Lung (tissue), 12 donors: Measurements from ENCODE around the gene RASGRF2. TPM values are rescaled to one million over a fixed set of nuclear protein-coding genes. Genes with fewer than 3 reads are reported as not detected.

Experiments used
- ATAC-seq: fragments of 200-7000 bp; cut with Tn5 transposase; one replicate; pipeline ENCODE4 v1.9.1; 2020; ENCODE audit warnings: moderate number of reproducible peaks; ENCODE audit not compliant: insufficient read depth, low FRiP score
- DNase-seq, 3 donors: peaks; one replicate each; pipeline ENCODE4 v3.0.0-alpha.2; 2013 to 2017
- H3K27ac ChIP-seq, 2 donors: one replicate each; pipeline ENCODE4 v1.5.1; 2013; ENCODE audit warnings: mild to moderate bottlenecking in 2 of 2, moderate library complexity in 2 of 2, control low read depth in 1 of 2, inconsistent platforms in 1 of 2, low read depth in 1 of 2, low read length in 1 of 2
- H3K27me3 ChIP-seq, 3 donors: one replicate each; pipeline ENCODE4 v1.5.1; 2013; ENCODE audit warnings: low read length in 2 of 3; ENCODE audit not compliant: control insufficient read depth in 3 of 3, insufficient read depth in 3 of 3
- H3K36me3 ChIP-seq, 4 donors: one replicate each; pipeline ENCODE4 v1.5.1; 2013; ENCODE audit warnings: low read length in 4 of 4, mild to moderate bottlenecking in 1 of 4, moderate library complexity in 1 of 4; ENCODE audit not compliant: control insufficient read depth in 4 of 4, insufficient read depth in 4 of 4
- H3K4me1 ChIP-seq, 5 donors: one replicate each; pipeline ENCODE4 v1.5.1; 2013; ENCODE audit warnings: low read length in 5 of 5, mild to moderate bottlenecking in 2 of 5, moderate library complexity in 1 of 5; ENCODE audit not compliant: control insufficient read depth in 5 of 5, insufficient read depth in 5 of 5
- H3K4me3 ChIP-seq: one replicate; pipeline ENCODE4 v1.5.1; 2013; ENCODE audit warnings: mild to moderate bottlenecking, control low read depth, moderate library complexity
- H3K9ac ChIP-seq, 2 donors: one replicate each; pipeline ENCODE4 v1.5.1; 2013; ENCODE audit warnings: low read length in 2 of 2, control low read depth in 1 of 2; ENCODE audit not compliant: insufficient read depth in 1 of 2
- H3K9me3 ChIP-seq, 4 donors: one replicate each; pipeline ENCODE4 v1.5.1; 2013; ENCODE audit warnings: low read length in 3 of 4, mild to moderate bottlenecking in 1 of 4, moderate library complexity in 1 of 4; ENCODE audit not compliant: control insufficient read depth in 4 of 4, insufficient read depth in 3 of 4
- WGBS, 2 donors: extraction: QIAGEN DNeasy Blood & Tissue Kit; methylation state at CpG; one replicate each; pipeline ENCODE4 v1.1.7; 2013; 5-methylcytosine and 5-hydroxymethylcytosine counted together
- polyA plus RNA-seq, 2 donors: library from polyadenylated mRNA; stranded (reverse); fragments of 200-250 nt; gene quantifications; one replicate each; pipeline ENCODE4 v1.2.1, GENCODE V29; 2013
- total RNA-seq, 2 donors: library from RNA; depleted of rRNA in 1 of 2; stranded (reverse); fragments of >200 nt in 1 of 2; gene quantifications; one replicate each; pipeline ENCODE4 v1.2.1, GENCODE V29; 2014 to 2021
- TF ChIP-seq, protein P1 (sequence below): IDR thresholded peaks from 2 replicates; pipeline ENCODE4 v1.5.1; 2012; ENCODE audit warnings: mild to moderate bottlenecking; ENCODE audit errors: control extremely low read depth, extremely low read depth
- donor health status: control.
- donor health status: control.
- donor health status: Bipolar disorder and iron deficiency.
- donor health status: healthy.
- donor health status: DM: yes; HTN: yes; CAD: no.

Gene RASGRF2
- total and polyA plus RNA-seq, 4 donors = 1.0 to 12.0 (median 2.7) TPM

DNA sequence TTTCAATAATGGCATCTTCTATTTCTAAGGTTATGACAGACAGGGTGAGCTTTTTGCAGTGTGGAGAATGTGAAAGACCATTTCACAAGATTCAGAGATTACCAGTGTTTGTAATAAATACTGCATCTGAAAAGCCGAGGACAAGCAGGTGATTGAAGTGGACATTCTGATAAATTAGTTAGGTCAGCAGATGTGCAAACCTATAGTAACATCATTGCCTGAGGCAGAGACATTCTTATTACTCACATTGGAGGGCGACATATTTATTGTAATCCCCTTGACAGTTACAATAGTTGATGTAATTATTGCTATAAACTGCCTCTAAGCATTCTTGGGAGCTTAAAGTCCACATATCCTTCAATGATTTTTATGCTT, 3.3 kb downstream of the RASGRF2 start:
- Histone ChIP-seq H3K4me1 (peaks cover 0 to 16% (median 10%) of the 10 kb centered on the region in 5 donors), H3K4me3 (no peak overlapping the region), H3K9ac (no peak overlapping the region), H3K27me3 (peaks cover 4 to 70% (median 56%) of the 10 kb centered on the region in 3 donors), H3K36me3 (no peaks in the 10 kb centered on the region), H3K27ac (no peak overlapping the region), H3K9me3 (peaks cover 0 to 6% (median 0%) of the 10 kb centered on the region in 4 donors)
- ATAC-seq (no peak), DNase-seq (no peak)
- TF ChIP-seq, protein P1, sequence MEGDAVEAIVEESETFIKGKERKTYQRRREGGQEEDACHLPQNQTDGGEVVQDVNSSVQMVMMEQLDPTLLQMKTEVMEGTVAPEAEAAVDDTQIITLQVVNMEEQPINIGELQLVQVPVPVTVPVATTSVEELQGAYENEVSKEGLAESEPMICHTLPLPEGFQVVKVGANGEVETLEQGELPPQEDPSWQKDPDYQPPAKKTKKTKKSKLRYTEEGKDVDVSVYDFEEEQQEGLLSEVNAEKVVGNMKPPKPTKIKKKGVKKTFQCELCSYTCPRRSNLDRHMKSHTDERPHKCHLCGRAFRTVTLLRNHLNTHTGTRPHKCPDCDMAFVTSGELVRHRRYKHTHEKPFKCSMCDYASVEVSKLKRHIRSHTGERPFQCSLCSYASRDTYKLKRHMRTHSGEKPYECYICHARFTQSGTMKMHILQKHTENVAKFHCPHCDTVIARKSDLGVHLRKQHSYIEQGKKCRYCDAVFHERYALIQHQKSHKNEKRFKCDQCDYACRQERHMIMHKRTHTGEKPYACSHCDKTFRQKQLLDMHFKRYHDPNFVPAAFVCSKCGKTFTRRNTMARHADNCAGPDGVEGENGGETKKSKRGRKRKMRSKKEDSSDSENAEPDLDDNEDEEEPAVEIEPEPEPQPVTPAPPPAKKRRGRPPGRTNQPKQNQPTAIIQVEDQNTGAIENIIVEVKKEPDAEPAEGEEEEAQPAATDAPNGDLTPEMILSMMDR = no peak
- 81 to 93% methylated on average over 2 of the region's 2 CpGs for WGBS, 2 donors

DNA sequence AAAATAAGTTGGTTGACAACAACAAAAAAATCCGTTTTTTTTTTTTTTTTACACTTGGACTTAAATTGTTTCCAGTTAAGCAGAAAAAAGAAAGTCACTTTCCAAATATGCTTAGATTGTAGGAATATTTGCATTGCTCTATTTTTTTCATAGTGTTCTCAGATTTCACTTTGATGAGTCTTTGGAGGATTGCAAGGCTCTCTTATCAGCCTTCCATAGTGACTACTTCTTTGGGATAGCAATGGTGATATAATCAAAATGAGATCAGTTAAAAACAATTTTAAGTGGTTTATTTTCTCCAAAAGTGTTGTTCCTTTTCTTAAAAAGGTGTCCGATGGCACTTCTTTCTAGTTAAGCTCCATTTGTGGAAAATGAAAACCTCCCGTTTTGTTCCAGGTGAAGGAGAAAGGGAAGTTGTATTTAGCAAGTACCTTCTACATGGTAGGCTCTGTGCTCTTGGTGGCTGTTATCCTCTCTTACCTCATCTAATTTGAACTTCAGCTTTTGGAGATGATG, 3.9 kb downstream of the RASGRF2 start:
- no peak overlapping the region for H3K9ac ChIP-seq
- peaks cover 4 to 65% (median 51%) of the 10 kb centered on the region in 3 donors for H3K27me3 ChIP-seq
- no peak overlapping the region for H3K4me3 ChIP-seq
- no peaks in the 10 kb centered on the region for H3K36me3 ChIP-seq
- H3K4me1 ChIP-seq = peaks cover 0 to 16% (median 10%) of the 10 kb centered on the region in 5 donors
- H3K27ac ChIP-seq = peak overlapping the region in 1 of 2 donors; percentile 51
- TF ChIP-seq, protein P1 = no peak
- ATAC-seq = no peak
- peaks cover 0 to 6% (median 0%) of the 10 kb centered on the region in 4 donors for H3K9me3 ChIP-seq
- peak in 1 of 3 donors; percentile 20 for DNase-seq
- WGBS, 2 donors = 56 to 73% methylated on average over 3 of the region's 3 CpGs

DNA sequence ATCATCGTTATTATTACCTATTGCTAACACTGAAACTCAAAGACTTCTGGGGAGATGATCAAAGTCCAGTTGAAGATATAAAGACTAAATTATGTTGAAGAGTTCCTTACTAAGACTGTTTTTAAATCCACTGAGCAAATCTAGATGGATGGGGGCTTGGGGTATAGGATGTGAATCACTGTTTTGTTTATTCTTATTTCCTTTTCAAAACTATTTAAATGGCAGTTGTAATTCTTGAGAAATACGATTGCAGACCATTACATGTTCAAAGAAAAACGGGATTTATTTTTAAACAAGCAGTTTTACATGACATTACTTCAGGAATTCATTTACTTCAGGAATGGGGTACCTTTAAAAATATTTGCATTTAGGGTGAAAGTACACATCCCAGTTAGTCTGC, 4.3 kb downstream of the RASGRF2 start:
- 53 to 64% methylated on average over 3 of the region's 3 CpGs for WGBS, 2 donors
- Histone ChIP-seq H3K27me3 (peaks cover 4 to 61% (median 47%) of the 10 kb centered on the region in 3 donors), H3K4me3 (no peak overlapping the region), H3K36me3 (no peaks in the 10 kb centered on the region), H3K27ac (peak overlapping the region in 1 of 2 donors; percentile 74), H3K9me3 (peaks cover 0 to 6% (median 0%) of the 10 kb centered on the region in 4 donors), H3K9ac (no peak overlapping the region), H3K4me1 (peaks cover 0 to 16% (median 10%) of the 10 kb centered on the region in 5 donors)
- peak in 1 of 3 donors; percentile 11 for DNase-seq
- ATAC-seq = no peak
- TF ChIP-seq, protein P1 = no peak
